Measurements from ENCODE around the gene GMPPB.

GRCh38 chr3:49745986-49746385 lies 22.2 kb upstream of the GMPPB start:
- TF ChIP-seq POLR2A (IDR thresholded peaks at IDR 0.05) (no peak), CTCF (IDR thresholded peaks at IDR 0.05) (no peak), POLR2AphosphoS5 (IDR thresholded peaks at IDR 0.05) (no peak)
